ENCODE results near the gene ATP2B1.

The ATP2B1 gene

DNA sequence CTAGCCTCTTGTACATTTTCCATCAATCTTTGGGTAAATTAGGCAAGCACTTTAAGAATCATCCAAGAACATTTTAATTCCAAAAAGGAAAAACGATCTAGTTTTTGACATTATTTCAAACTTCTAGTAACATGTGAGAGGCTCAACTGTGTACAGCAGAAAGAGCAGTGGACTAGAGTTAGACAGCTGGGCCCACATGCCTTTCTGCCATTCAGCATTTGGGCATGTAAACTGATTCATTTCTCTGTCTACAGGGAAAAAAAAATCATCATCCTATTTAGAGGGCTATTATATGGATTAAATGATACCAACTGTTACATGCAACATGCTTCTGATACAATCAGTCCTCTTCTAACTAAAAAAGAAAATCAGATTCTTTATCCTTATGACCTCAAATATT, 17.7 kb downstream of the ATP2B1 start:
- no peak overlapping the region for H3K27ac ChIP-seq

DNA sequence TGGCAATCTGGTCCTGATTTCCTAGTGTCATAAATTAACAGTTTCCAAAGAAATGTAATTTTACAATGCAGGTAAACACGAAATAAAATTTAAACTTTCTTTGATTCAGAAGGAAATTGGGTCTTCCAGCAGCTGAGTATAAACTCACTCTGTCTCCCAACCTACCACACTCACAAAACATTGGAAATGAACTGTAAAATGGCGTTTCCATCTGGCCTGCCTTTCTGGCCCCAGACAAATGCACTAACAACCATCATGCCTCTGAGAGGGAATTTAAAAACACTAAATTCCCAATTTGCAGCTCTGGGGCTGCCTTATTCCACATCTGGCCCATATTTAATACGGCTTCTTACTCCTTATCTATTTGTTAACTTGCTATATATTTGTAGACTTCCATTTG, 19.3 kb downstream of the ATP2B1 start:
- TF ChIP-seq CTCF (conservative IDR thresholded peaks at IDR 0.05) (no peak), ZFX (IDR thresholded peaks at IDR 0.05) (no peak)
- H3K27ac ChIP-seq = no peak overlapping the region

More for the DNA sequence above, 17.7 kb downstream of the ATP2B1 start:
- no peak for TF ChIP-seq CTCF (conservative IDR thresholded peaks at IDR 0.05)
- no peak for TF ChIP-seq ZFX (IDR thresholded peaks at IDR 0.05)

GRCh38 chr12:89686311-89686710, 22.3 kb downstream of the ATP2B1 start:
- no peak for TF ChIP-seq CTCF (conservative IDR thresholded peaks at IDR 0.05)
- TF ChIP-seq ZFX (IDR thresholded peaks at IDR 0.05) = no peak
- H3K27ac ChIP-seq = no peak overlapping the region

DNA sequence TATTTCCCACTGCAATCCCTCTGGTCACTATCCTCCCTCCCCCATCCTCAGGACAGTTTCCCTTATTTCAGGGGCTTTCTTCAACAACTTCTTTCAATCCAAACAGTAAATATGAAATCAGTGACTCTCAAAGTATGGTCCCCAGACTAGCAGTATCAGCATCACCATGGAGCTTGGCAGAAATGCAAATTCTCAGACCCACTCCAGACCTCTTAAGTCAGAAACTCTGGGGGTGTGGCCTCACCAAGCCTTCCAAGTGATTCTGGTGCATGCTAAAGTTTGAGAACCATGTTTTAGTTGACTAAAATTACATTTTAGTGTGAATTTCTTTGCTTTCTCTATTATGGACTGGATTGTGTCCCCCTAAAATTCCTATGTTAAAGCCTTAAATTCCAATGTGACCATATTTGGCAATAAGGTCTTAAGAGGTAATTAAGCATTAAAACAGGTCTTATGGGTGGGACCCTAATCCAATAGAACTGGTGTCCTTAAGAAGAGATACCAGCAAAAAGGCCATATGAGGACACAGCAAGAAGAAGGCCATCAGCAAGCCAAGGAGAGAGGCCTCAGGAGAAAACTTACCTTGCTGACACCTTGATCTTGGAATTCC, 23.2 kb downstream of the ATP2B1 start:
- TF ChIP-seq ZFX (IDR thresholded peaks at IDR 0.05) (no peak), CTCF (conservative IDR thresholded peaks at IDR 0.05) (no peak)
- H3K27ac ChIP-seq = no peak overlapping the region

DNA sequence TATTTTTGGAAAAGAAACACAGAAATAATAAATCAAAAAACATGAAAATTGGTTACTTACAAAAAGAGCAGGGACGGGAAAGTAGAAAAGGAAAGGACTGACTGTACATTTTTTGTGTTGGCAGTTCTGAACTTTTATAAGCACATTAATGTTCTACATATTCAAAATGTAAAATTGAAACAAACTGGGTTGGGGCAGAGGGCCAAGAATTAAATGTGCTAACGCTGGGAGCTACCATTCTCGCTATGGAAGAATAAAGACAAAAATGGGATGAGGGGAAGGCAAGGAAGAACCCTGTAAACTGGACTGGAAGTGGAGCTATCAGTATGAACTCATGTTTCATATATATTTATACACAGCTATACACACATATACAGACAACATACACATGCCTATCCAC, 24.5 kb downstream of the ATP2B1 start:
- H3K27ac ChIP-seq = no peak overlapping the region
- no peak for TF ChIP-seq CTCF (conservative IDR thresholded peaks at IDR 0.05)
- TF ChIP-seq ZFX (IDR thresholded peaks at IDR 0.05) = no peak

- TF ChIP-seq CTCF (conservative IDR thresholded peaks at IDR 0.05) (no peak), ZFX (IDR thresholded peaks at IDR 0.05) (no peak)
- no peak overlapping the region for H3K27ac ChIP-seq
Observed at GRCh38 chr12:89682284-89682683, 26.4 kb downstream of the ATP2B1 start.

- H3K27ac ChIP-seq = no peak overlapping the region
- TF ChIP-seq CTCF (conservative IDR thresholded peaks at IDR 0.05) = no peak
- TF ChIP-seq ZFX (IDR thresholded peaks at IDR 0.05) = no peak
Observed at GRCh38 chr12:89680409-89680808, 28.2 kb downstream of the ATP2B1 start.
